ENCODE data around the gene RGS10.

RGS10 gene

DNA sequence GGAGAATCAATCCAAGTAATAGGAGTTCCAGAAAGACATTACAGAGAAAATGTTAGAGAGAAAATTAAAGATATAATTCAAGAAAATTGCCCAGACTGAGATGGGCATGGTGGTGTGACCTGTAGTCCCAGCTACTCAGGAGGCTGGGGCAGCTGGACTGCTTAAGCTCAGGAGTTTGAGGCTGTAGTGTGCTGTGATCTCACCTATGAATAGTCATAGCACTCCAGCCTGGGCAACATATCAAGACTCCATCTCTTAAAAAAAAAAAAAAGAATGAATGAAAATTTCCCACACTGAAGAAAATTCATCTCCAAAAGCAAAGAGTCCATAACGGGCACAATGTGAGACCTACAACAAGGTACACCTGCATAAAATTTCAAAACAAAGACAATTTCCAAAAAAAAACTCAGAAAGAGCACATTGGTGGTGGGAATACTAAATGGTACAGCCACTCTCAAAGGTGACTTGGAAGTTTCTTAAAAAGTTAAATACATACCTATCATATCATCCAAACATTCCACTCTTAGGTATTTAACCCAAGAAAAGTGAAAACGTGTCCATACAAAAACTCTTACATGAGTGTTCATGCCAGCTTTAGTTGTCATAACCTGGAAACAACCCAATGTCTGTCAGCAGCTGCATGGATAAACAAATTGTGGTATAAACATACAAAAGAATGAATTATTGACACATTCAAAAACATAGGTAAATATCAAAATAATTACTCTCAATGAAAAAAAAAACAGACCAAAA lies 6.9 kb upstream of the RGS10 start:
- no peaks in the 10 kb centered on the region for H3K36me3 ChIP-seq (ENCODE audit: control insufficient read depth, insufficient read depth, low read length)
- no peak overlapping the region for H3K27ac ChIP-seq (ENCODE audit: low read depth, low read length, severe bottlenecking)
- H3K4me1 ChIP-seq (ENCODE audit: control insufficient read depth, insufficient read depth, low read length, poor library complexity, severe bottlenecking), result peaks cover 5% of the 10 kb centered on the region
- no peaks in the 10 kb centered on the region for H3K9me3 ChIP-seq (ENCODE audit: control insufficient read depth, low read length)
- 80% methylated on average over 1 of the region's 2 CpGs; no CpG with 5 or more reads in 1 of the 2 experiments for WGBS, 2 experiments (ENCODE audit: insufficient coverage in 2 of 2)
- no peak overlapping the region for H3K4me3 ChIP-seq (ENCODE audit: extremely low read depth, insufficient read depth, low read length, poor library complexity, severe bottlenecking)

DNA sequence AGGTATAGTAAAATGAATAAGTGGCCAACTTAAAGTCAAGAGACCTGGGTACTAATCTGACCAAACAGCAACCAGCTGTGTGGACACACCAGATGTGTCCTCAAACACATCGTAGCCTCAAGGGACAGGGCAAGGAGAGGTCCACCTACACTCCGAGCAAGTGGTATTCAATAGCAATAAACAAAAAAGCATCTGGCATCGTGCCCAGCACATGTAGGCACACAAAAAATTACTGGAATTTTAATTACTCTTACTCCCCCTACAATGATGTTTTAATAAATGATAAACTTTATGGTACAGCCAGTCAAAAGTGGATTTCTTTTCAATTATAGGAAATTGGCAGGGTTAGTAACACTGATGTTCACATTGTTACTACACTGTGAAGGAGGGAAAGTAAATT lies 3.5 kb upstream of the RGS10 start:
- peaks cover 12% of the 10 kb centered on the region for H3K4me1 ChIP-seq (ENCODE audit: control insufficient read depth, insufficient read depth, low read length, poor library complexity, severe bottlenecking)
- no peaks in the 10 kb centered on the region for H3K36me3 ChIP-seq (ENCODE audit: control insufficient read depth, insufficient read depth, low read length)
- WGBS, 2 experiments (ENCODE audit: insufficient coverage in 2 of 2), result 82 to 100% methylated on average over 1 of the region's 3 CpGs
- no peak overlapping the region for H3K27ac ChIP-seq (ENCODE audit: low read depth, low read length, severe bottlenecking)
- H3K9me3 ChIP-seq (ENCODE audit: control insufficient read depth, low read length), result no peaks in the 10 kb centered on the region
- no peak overlapping the region for H3K4me3 ChIP-seq (ENCODE audit: extremely low read depth, insufficient read depth, low read length, poor library complexity, severe bottlenecking)

DNA sequence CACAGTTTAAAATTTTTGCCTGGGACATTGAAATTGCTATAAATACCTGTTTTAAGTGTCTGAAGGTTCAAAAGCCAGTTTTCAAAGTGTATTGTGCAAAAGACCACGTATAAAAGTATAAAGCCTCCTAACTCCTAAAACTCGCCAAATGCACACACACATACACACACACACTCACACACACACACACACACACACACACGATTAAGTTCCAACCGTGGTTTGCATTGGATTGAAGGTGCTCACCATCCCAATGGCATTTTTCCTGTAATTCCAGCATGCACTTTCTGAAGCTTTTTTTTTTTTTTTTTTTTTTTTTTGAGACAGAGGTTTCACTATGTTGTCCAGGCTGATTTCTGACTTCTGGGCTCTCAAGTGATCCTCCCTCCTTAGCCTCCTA lies 2.8 kb upstream of the RGS10 start:
- H3K4me3 ChIP-seq (ENCODE audit: extremely low read depth, insufficient read depth, low read length, poor library complexity, severe bottlenecking), result no peak overlapping the region
- no peak overlapping the region for H3K27ac ChIP-seq (ENCODE audit: low read depth, low read length, severe bottlenecking)
- H3K9me3 ChIP-seq (ENCODE audit: control insufficient read depth, low read length), result no peaks in the 10 kb centered on the region
- no peaks in the 10 kb centered on the region for H3K36me3 ChIP-seq (ENCODE audit: control insufficient read depth, insufficient read depth, low read length)
- 100% methylated on average over 1 of the region's 4 CpGs; no CpG with 5 or more reads in 1 of the 2 experiments for WGBS, 2 experiments (ENCODE audit: insufficient coverage in 2 of 2)
- H3K4me1 ChIP-seq (ENCODE audit: control insufficient read depth, insufficient read depth, low read length, poor library complexity, severe bottlenecking), result peaks cover 16% of the 10 kb centered on the region

DNA sequence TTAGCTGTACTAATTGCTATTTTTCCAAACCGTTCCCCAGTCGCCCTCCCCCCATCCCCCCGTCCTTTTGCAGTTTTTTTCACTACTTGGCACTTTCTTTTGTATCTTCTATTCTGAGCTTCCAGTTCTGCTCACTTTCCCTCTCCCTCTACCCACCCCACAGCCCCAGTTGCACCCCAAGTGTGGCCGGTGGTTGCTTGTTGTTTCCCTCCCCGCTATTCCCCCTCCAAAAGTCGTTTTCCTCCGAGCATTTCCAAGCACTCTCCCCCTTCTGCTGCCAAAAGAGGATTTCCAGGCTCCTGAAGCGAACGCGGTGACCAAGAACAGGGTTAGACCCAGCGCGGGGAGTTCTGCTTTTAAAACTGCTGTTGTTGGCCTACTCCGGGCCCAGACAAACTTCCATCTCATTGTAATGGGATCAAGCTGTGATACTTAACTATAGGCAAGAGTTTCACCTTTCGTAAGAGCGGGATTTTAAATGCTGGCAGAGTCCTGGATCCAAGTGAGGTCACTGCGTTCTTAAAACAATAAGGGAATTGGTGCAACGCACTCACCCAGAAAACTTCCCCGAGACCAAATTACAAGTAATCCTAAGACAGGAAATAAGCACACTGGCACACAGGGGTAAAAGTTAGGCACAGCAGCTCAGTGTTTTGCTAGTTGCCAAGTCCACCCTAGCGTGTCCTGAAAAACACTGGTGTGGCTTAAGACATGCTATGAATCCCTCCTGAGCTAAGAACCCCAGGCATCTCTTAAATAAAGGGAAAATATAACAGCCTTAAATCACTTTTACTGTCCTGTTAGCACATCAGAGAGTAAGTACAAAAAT lies 1.5 kb upstream of the RGS10 start:
- H3K27ac ChIP-seq (ENCODE audit: low read depth, low read length, severe bottlenecking), result no peak overlapping the region
- no peaks in the 10 kb centered on the region for H3K9me3 ChIP-seq (ENCODE audit: control insufficient read depth, low read length)
- H3K4me3 ChIP-seq (ENCODE audit: extremely low read depth, insufficient read depth, low read length, poor library complexity, severe bottlenecking), result peak overlapping the region; percentile 61
- H3K36me3 ChIP-seq (ENCODE audit: control insufficient read depth, insufficient read depth, low read length), result no peaks in the 10 kb centered on the region
- WGBS, 2 experiments (ENCODE audit: insufficient coverage in 2 of 2), result 18 to 25% methylated on average over 14 to 17 of the region's 19 CpGs
- H3K4me1 ChIP-seq (ENCODE audit: control insufficient read depth, insufficient read depth, low read length, poor library complexity, severe bottlenecking), result peaks cover 23% of the 10 kb centered on the region

DNA sequence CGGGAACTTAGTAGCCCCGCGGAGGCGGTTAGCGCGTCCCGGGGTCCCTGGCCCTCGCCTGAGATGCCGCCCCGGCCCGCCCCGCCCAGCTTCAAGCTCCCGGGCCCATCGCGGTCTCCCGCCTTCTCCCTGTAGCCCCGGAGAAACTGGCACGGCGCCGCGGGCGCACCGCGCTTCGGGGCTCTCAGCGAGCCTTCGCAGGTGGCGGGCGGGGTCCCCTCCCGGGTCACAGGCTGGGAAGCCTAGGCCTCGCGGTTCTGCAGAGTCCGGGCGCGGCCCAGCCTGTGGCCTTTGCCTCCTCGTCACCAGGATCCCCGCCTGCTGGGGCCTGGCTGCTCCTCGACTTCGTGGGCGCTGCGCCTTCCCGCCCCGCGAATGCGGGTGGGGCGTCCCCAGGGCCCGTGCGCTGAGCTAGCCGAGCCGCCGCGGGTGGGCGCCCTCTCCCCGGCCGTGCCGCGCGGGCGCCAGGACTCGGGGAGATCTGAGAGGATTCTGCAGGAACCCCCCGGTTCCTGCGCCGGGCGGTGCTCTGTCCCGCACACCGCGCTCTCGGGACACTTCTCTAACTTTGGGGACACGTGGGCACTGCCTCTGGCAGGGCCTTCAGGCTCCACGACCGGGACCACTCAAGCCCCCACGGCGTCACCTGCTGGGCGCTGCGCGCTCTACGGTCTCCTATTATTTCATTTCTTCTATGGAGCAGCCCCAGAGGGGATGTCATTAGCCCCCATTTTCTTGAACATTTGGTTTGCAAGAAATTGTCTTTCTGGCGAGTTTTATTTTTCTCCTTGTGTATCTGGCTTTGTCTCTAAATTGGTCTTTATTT lies 682 bp upstream of the RGS10 start:
- H3K27ac ChIP-seq (ENCODE audit: low read depth, low read length, severe bottlenecking), result no peak overlapping the region
- H3K9me3 ChIP-seq (ENCODE audit: control insufficient read depth, low read length), result no peaks in the 10 kb centered on the region
- H3K4me1 ChIP-seq (ENCODE audit: control insufficient read depth, insufficient read depth, low read length, poor library complexity, severe bottlenecking), result peaks cover 29% of the 10 kb centered on the region
- H3K4me3 ChIP-seq (ENCODE audit: extremely low read depth, insufficient read depth, low read length, poor library complexity, severe bottlenecking), result peak overlapping the region; percentile 61
- H3K36me3 ChIP-seq (ENCODE audit: control insufficient read depth, insufficient read depth, low read length), result no peaks in the 10 kb centered on the region
- 1% methylated on average over 52 to 62 of the region's 78 CpGs for WGBS, 2 experiments (ENCODE audit: insufficient coverage in 2 of 2)

DNA sequence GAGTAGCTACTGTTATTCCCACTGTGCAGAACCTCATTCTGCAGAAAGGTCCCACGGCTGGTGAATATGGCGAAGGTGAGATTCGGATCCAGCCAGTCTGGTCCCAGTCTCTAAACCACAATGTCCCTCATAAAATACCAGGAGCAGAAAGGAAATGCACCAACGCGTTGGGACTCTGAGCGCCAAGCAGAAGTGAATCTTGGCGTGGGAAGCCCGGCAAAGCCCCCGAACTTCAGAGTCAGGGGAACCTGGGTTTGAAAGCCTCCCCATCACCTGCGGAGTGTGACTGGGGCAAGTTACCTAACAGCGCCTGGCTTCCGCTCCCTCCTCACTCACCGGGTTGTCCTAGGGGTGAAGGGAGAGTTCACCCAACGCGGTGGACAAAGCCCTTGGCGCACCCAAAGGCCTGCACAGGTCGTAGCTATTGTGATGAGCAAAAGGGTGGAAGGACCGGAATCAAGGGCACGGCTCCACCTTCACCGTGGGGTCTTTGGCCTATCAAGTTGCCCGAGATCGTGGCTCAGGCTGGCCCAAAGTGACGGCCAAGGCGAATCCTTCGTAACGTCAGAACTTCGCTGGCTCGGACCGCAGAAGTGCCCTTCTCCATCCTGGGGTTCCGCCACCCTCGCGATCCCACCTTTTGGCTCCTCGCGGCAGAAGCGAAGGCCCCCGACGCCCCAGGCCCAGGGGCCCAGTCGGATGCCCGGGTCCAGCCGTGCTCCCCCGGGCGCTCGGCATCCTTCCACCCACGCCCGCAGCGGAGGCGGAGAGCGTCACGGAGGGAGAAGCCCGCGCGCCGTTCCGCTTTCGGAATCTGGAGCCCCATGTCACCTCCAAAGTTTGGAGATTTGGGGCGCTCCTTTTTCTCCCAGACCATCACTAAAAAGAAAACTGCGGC lies 811 bp downstream of the RGS10 start:
- H3K9me3 ChIP-seq (ENCODE audit: control insufficient read depth, low read length), result no peaks in the 10 kb centered on the region
- no peak overlapping the region for H3K27ac ChIP-seq (ENCODE audit: low read depth, low read length, severe bottlenecking)
- H3K36me3 ChIP-seq (ENCODE audit: control insufficient read depth, insufficient read depth, low read length), result no peaks in the 10 kb centered on the region
- H3K4me1 ChIP-seq (ENCODE audit: control insufficient read depth, insufficient read depth, low read length, poor library complexity, severe bottlenecking), result peaks cover 29% of the 10 kb centered on the region
- H3K4me3 ChIP-seq (ENCODE audit: extremely low read depth, insufficient read depth, low read length, poor library complexity, severe bottlenecking), result peak overlapping the region; percentile 61
- WGBS, 2 experiments (ENCODE audit: insufficient coverage in 2 of 2), result 8 to 11% methylated on average over 40 to 46 of the region's 57 CpGs

DNA sequence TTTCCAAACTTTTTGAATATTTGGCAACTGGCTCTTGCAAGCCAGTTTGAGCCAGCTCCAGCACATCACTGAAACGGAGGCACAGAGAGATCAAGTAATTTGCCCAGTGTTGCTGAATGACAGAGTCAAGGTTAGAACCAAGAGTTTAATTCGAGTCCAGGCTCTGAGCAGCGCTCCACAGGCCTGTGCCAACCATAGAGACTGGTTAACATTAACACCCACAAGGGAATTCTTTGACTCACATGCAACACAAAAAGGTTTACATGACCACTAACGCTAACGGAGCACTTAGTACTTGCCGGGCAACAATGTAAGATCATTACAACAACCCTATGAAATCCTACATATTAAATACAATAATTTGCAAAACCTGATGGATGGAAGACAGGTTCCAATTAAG lies 1.5 kb downstream of the RGS10 start:
- peaks cover 29% of the 10 kb centered on the region for H3K4me1 ChIP-seq (ENCODE audit: control insufficient read depth, insufficient read depth, low read length, poor library complexity, severe bottlenecking)
- 69 to 74% methylated on average over 5 of the region's 6 CpGs for WGBS, 2 experiments (ENCODE audit: insufficient coverage in 2 of 2)
- H3K36me3 ChIP-seq (ENCODE audit: control insufficient read depth, insufficient read depth, low read length), result no peaks in the 10 kb centered on the region
- H3K4me3 ChIP-seq (ENCODE audit: extremely low read depth, insufficient read depth, low read length, poor library complexity, severe bottlenecking), result peak overlapping the region; percentile 61
- H3K9me3 ChIP-seq (ENCODE audit: control insufficient read depth, low read length), result no peaks in the 10 kb centered on the region
- no peak overlapping the region for H3K27ac ChIP-seq (ENCODE audit: low read depth, low read length, severe bottlenecking)

DNA sequence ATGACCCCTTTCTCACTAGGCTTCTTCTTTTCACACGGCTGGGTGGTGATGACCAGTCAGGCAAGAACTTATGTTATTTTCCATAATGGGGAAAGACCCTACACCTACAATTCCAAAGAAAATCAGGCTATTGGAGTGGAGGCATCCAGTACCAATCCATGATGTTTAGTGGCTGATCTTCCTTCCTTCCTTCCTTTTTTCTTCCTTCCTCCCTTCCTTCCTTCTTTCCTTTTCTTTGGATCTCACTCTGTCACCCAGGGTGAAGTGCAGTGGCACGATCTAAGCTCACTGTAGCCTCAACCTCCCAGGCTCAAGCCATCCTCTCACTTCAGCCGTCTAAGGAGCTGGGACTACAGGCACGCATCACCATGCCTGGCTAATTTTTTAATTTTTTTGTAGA lies 2.5 kb downstream of the RGS10 start:
- Histone ChIP-seq H3K4me1 (ENCODE audit: control insufficient read depth, insufficient read depth, low read length, poor library complexity, severe bottlenecking) (peaks cover 29% of the 10 kb centered on the region), H3K9me3 (ENCODE audit: control insufficient read depth, low read length) (no peaks in the 10 kb centered on the region), H3K36me3 (ENCODE audit: control insufficient read depth, insufficient read depth, low read length) (no peaks in the 10 kb centered on the region), H3K27ac (ENCODE audit: low read depth, low read length, severe bottlenecking) (no peak overlapping the region), H3K4me3 (ENCODE audit: extremely low read depth, insufficient read depth, low read length, poor library complexity, severe bottlenecking) (no peak overlapping the region)
- 94% methylated on average over 3 of the region's 4 CpGs; no CpG with 5 or more reads in 1 of the 2 experiments for WGBS, 2 experiments (ENCODE audit: insufficient coverage in 2 of 2)

DNA sequence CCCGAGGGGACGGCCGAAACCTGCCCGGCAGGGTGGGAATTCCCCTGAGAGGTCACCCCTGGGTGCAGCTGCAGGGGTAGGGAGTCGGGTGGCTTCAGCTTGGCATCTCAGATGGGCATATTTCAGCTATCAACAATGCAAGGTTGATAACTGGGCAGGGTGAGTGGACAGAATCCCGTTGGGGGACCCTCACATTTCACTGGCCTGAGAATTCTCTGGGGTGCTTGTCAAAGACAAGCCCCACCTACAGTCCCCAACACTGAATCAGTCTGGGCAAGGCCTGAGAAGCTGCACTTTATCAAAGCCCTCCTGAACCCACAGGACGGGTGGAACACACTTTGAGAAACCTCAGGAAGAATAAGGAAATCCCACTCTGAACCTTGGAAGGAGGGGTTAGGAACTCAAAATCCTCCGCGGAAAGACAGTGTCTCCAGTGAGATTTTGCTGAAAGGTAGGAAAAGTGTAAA lies 3.1 kb downstream of the RGS10 start:
- 90 to 91% methylated on average over 8 to 9 of the region's 9 CpGs for WGBS, 2 experiments (ENCODE audit: insufficient coverage in 2 of 2)
- no peak overlapping the region for H3K27ac ChIP-seq (ENCODE audit: low read depth, low read length, severe bottlenecking)
- peaks cover 29% of the 10 kb centered on the region for H3K4me1 ChIP-seq (ENCODE audit: control insufficient read depth, insufficient read depth, low read length, poor library complexity, severe bottlenecking)
- no peaks in the 10 kb centered on the region for H3K36me3 ChIP-seq (ENCODE audit: control insufficient read depth, insufficient read depth, low read length)
- H3K9me3 ChIP-seq (ENCODE audit: control insufficient read depth, low read length), result no peaks in the 10 kb centered on the region
- no peak overlapping the region for H3K4me3 ChIP-seq (ENCODE audit: extremely low read depth, insufficient read depth, low read length, poor library complexity, severe bottlenecking)

Measured in mesodermal cell (in vitro differentiated cells).